Measurements from ENCODE around the gene CHI3L1.

GRCh38 chr1:203172184-203173010, 14.1 kb downstream of the CHI3L1 start:
- TF ChIP-seq ELF4 (IDR thresholded peaks at IDR 0.05) (no peak), NFRKB (IDR thresholded peaks at IDR 0.05) (no peak), ARNT (IDR thresholded peaks at IDR 0.05) (no peak), FOXA1 (IDR thresholded peaks at IDR 0.05) (no peak), SP1 (IDR thresholded peaks at IDR 0.05) (no peak), BHLHE40 (IDR thresholded peaks at IDR 0.05; ENCODE audit: borderline replicate concordance) (no peak), FOXM1 (IDR thresholded peaks at IDR 0.05; ENCODE audit: borderline replicate concordance) (no peak), FOXK2 (IDR thresholded peaks at IDR 0.05) (no peak), SUZ12 (IDR thresholded peaks at IDR 0.05) (no peak)
- TF ChIP-seq, protein P1, sequence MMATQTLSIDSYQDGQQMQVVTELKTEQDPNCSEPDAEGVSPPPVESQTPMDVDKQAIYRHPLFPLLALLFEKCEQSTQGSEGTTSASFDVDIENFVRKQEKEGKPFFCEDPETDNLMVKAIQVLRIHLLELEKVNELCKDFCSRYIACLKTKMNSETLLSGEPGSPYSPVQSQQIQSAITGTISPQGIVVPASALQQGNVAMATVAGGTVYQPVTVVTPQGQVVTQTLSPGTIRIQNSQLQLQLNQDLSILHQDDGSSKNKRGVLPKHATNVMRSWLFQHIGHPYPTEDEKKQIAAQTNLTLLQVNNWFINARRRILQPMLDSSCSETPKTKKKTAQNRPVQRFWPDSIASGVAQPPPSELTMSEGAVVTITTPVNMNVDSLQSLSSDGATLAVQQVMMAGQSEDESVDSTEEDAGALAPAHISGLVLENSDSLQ (IDR thresholded peaks at IDR 0.05), result no peak
